Measurements from ENCODE around the gene STAB2.

DNA sequence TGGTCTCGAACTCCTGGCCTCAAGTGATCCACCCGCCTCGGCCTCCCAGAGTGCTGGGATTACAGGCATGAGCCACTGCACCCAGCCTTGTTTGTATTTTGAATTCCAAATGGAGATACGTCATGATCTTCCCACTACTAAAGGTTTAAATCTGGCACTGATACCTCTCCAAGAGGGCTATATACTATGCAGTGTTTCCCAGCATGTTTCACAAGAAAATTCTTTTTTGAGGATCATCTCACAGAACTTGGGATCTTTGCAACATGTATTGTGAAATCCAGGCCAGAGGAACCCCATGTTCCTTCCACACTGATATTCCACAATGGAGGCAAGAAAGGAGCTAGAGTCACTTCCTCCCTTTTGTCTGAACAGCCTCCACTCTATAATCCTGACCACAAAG lies 141.2 kb downstream of the STAB2 start:
- no peak for TF ChIP-seq POLR2A (IDR thresholded peaks at IDR 0.05)
- TF ChIP-seq, protein P1, sequence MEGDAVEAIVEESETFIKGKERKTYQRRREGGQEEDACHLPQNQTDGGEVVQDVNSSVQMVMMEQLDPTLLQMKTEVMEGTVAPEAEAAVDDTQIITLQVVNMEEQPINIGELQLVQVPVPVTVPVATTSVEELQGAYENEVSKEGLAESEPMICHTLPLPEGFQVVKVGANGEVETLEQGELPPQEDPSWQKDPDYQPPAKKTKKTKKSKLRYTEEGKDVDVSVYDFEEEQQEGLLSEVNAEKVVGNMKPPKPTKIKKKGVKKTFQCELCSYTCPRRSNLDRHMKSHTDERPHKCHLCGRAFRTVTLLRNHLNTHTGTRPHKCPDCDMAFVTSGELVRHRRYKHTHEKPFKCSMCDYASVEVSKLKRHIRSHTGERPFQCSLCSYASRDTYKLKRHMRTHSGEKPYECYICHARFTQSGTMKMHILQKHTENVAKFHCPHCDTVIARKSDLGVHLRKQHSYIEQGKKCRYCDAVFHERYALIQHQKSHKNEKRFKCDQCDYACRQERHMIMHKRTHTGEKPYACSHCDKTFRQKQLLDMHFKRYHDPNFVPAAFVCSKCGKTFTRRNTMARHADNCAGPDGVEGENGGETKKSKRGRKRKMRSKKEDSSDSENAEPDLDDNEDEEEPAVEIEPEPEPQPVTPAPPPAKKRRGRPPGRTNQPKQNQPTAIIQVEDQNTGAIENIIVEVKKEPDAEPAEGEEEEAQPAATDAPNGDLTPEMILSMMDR (IDR thresholded peaks at IDR 0.05) = no peak

Data from body of pancreas (tissue), 4 donors.